Endothelial cell of umbilical vein (primary cell): Measurements from ENCODE around the gene ALOX15B. TPM values are rescaled to one million over a fixed set of nuclear protein-coding genes. Genes with fewer than 3 reads are reported as not detected.

ENCODE experiments used
- BruUV-seq: library from RNA; stranded (reverse); fragments of 400-500 nt; replicated peaks from 2 replicates; lab custom pipeline; 2021; lab: Mats Ljungman, UMichigan
- CTCF ChIA-PET: fragments of 300-600, 350-600 bp; sonication (Branson Sonifier 250); formaldehyde crosslinking; loops from one replicate; lab custom pipeline; 2021; ENCODE audit warnings: antibody characterized with exemption, inconsistent platforms; lab: Charles Lee
- POLR2A ChIA-PET: fragments of 300-600, 350-600 bp; sonication (Branson Sonifier 250); formaldehyde crosslinking; loops from one replicate; lab custom pipeline; 2021; ENCODE audit warnings: antibody characterized with exemption, inconsistent platforms; lab: Charles Lee
- DNase-seq: peaks from one replicate; pipeline ENCODE4 v3.0.0-alpha.2; 2011; ENCODE audit warnings: low read depth, low spot score
- FAIRE-seq: peaks from 2 replicates; lab custom pipeline; 2011; peaks lifted over from hg19 to GRCh38; lab: Jason Lieb, UNC
- H2AFZ ChIP-seq: 2 replicates; pipeline ENCODE4 v1.6.0; 2012; ENCODE audit warnings: low read depth, low read length, control low read depth, inconsistent platforms
- H3K27ac ChIP-seq: 2 replicates; pipeline ENCODE4 v1.5.1; 2011; ENCODE audit warnings: low read depth, mild to moderate bottlenecking, control low read depth, low read length, moderate library complexity; ENCODE audit not compliant: insufficient read depth
- H3K27me3 ChIP-seq, 2 experiments: 2 replicates each; pipeline versions ENCODE4 v1.6.0 to v1.6.1; 2011; ENCODE audit warnings: low read length in 2 of 2, mixed read lengths in 1 of 2; ENCODE audit not compliant: control insufficient read depth in 2 of 2, insufficient read depth in 2 of 2
- H3K36me3 ChIP-seq, 2 experiments: 2 replicates in 1 of 2; 3 replicates in 1 of 2; pipeline ENCODE4 v1.5.1; 2011; ENCODE audit warnings: low read length in 2 of 2, mild to moderate bottlenecking in 1 of 2, moderate library complexity in 1 of 2; ENCODE audit not compliant: control insufficient read depth in 2 of 2, insufficient read depth in 2 of 2; ENCODE audit errors: extremely low read depth in 1 of 2
- H3K4me1 ChIP-seq: 3 replicates; pipeline ENCODE4 v1.5.1; 2011; ENCODE audit warnings: mild to moderate bottlenecking, low read length; ENCODE audit not compliant: control insufficient read depth, insufficient read depth; ENCODE audit errors: extremely low read depth
- H3K4me2 ChIP-seq: 2 replicates; pipeline ENCODE4 v1.6.1; 2011; ENCODE audit warnings: low read length, control low read depth, mixed read lengths; ENCODE audit not compliant: insufficient read depth
- H3K4me3 ChIP-seq, 3 experiments: fragments of 200-600 bp in 1 of 3; sonication (generic), shearing (Covaris generic) in 1 of 3; replicated peaks in 1 of 3; 2 replicates each; pipeline ENCODE4 v1.5.1; 2011 to 2016; ENCODE audit warnings: control low read depth in 3 of 3, low read length in 3 of 3, mild to moderate bottlenecking in 2 of 3, inconsistent platforms in 1 of 3, low read depth in 1 of 3, moderate library complexity in 1 of 3; ENCODE audit not compliant: insufficient read depth in 1 of 3
- H3K79me2 ChIP-seq: 2 replicates; pipeline ENCODE4 v1.6.0; 2012; ENCODE audit warnings: low read length, inconsistent platforms; ENCODE audit not compliant: control insufficient read depth, insufficient read depth
- H3K9ac ChIP-seq: replicated peaks from 2 replicates; pipeline ENCODE3; 2011; ENCODE audit warnings: low read length, control low read depth; ENCODE audit not compliant: insufficient read depth; ENCODE audit errors: extremely low read depth
- H3K9me1 ChIP-seq: replicated peaks from 3 replicates; pipeline ENCODE4 v1.6.0; 2011; ENCODE audit warnings: mild to moderate bottlenecking, low read length; ENCODE audit not compliant: control insufficient read depth, insufficient read depth; ENCODE audit errors: extremely low read depth
- H3K9me3 ChIP-seq: replicated peaks from 2 replicates; pipeline ENCODE4 v1.5.1; 2012; ENCODE audit warnings: low read length, inconsistent platforms; ENCODE audit not compliant: control insufficient read depth, insufficient read depth
- H4K20me1 ChIP-seq: replicated peaks from 2 replicates; pipeline ENCODE3; 2011; ENCODE audit warnings: mild to moderate bottlenecking, low read length; ENCODE audit not compliant: control insufficient read depth, insufficient read depth; ENCODE audit errors: extremely low read depth
- FOS ChIP-seq: IDR thresholded peaks from 2 replicates; pipeline ENCODE4 v1.6.1; 2011; ENCODE audit warnings: mild to moderate bottlenecking, low read length, moderate library complexity, borderline replicate concordance; ENCODE audit not compliant: insufficient read depth
- GATA2 ChIP-seq: IDR thresholded peaks from 2 replicates; pipeline ENCODE4 v1.7.0; 2011; ENCODE audit warnings: low read depth, mild to moderate bottlenecking, moderate library complexity, mixed read lengths, low read length; ENCODE audit not compliant: insufficient read length, insufficient read depth
- JUN ChIP-seq: IDR thresholded peaks from 2 replicates; pipeline ENCODE4 v1.6.1; 2011; ENCODE audit warnings: borderline replicate concordance, low read depth; ENCODE audit not compliant: insufficient read length, insufficient read depth
- POLR2A ChIP-seq: IDR thresholded peaks from 2 replicates; pipeline ENCODE4 v1.6.1; 2012; ENCODE audit warnings: low read depth, mild to moderate bottlenecking, control low read depth, low read length
- dilution Hi-C: fragments of 300-500 bp; cut with MboI; formaldehyde crosslinking; loops from one replicate; pipeline ENCODE4 v1.15.0; 2019; ENCODE audit warnings: low sequenced_read_pairs; ENCODE audit not compliant: extremely low pct_ligation_motif_present
- intact Hi-C: fragments of 100-400 bp; cut with micrococcal nuclease; formaldehyde crosslinking; loops from one replicate; pipeline ENCODE4 v1.10.0; 2022
- polyA plus RNA-seq, 4 experiments: library from polyadenylated mRNA; depleted of rRNA in 3 of 4; stranded (reverse) in 3 of 4; unstranded in 1 of 4; fragments of >200 nt; gene quantifications; 2 replicates each; pipeline versions ENCODE4 v1.2.1 to v1.2.3, GENCODE V29; 2011 to 2012; ENCODE audit warnings: missing spikeins in 1 of 4
- total RNA-seq: library from RNA; stranded (reverse); gene quantifications from 2 replicates; pipeline ENCODE4 v1.2.3, GENCODE V29; 2021
- TF ChIP-seq, protein P1 (sequence below), 2 donors: IDR thresholded peaks; 1 replicate in 1 of 2; 2 replicates in 1 of 2; pipeline ENCODE4 v1.5.1; 2011; ENCODE audit warnings: low read length in 2 of 2, mild to moderate bottlenecking in 2 of 2, moderate library complexity in 2 of 2, control low read depth in 1 of 2, inconsistent platforms in 1 of 2, low read depth in 1 of 2; ENCODE audit not compliant: insufficient read depth in 1 of 2; ENCODE audit errors: extremely low read depth in 1 of 2
- TF ChIP-seq, protein P2 (sequence below): IDR thresholded peaks from 2 replicates; pipeline ENCODE4 v1.6.1; 2011; ENCODE audit not compliant: insufficient read depth, insufficient read length

The ALOX15B gene
- total and polyA plus RNA-seq, 2 donors (not counting 3 experiments of a cell fraction or from before 2014, with no cell fraction given) = not detected

DNA sequence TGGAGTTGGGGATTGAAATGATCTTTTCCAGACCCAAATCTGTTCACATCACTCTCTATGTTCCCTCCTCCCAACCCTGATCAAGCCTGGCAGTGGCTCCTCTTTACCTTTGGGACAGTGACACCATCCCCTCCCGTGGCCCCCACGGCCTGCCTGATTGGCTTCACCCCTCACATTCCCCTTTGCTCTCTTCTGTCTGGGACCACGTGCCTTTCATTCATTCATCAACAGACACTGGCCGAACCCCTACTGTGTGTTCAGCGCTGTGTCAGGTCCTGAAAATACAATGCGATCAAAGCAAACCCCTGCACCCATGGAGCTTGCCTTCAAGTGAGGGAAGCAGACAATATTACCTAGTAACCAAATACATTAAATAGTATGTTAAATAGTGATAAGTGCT lies 50.9 kb downstream of the ALOX15B start:
- no peaks in the 10 kb centered on the region for H3K79me2 ChIP-seq
- no peaks in the 10 kb centered on the region for H3K36me3 ChIP-seq
- no peaks in the 10 kb centered on the region for H3K9me1 ChIP-seq
- POLR2A ChIA-PET = no interaction called here
- H2AFZ ChIP-seq = no peak overlapping the region
- H4K20me1 ChIP-seq = no peaks in the 10 kb centered on the region
- no peak for DNase-seq
- dilution Hi-C loops = no loop called here
- BruUV-seq = no TSS peak
- no peaks in the 10 kb centered on the region for H3K9me3 ChIP-seq
- CTCF ChIA-PET = interaction anchor here (1.1 to 13.4 kb wide), 5 partner anchors 15 to 308 kb away, joined by 3 to 167 read pairs (median 15); no protein-coding TSS in a partner anchor
- H3K4me2 ChIP-seq = no peak overlapping the region
- H3K27me3 ChIP-seq = peaks cover 2 to 6% of the 10 kb centered on the region in 2 experiments
- intact Hi-C loops = no loop called here
- H3K9ac ChIP-seq = no peak overlapping the region
- FAIRE-seq = no peak
- H3K27ac ChIP-seq = no peak overlapping the region
- no peak overlapping the region for H3K4me3 ChIP-seq
- TF ChIP-seq GATA2 (no peak), POLR2A (no peak), FOS (no peak), JUN (no peak)
- TF ChIP-seq, protein P1, sequence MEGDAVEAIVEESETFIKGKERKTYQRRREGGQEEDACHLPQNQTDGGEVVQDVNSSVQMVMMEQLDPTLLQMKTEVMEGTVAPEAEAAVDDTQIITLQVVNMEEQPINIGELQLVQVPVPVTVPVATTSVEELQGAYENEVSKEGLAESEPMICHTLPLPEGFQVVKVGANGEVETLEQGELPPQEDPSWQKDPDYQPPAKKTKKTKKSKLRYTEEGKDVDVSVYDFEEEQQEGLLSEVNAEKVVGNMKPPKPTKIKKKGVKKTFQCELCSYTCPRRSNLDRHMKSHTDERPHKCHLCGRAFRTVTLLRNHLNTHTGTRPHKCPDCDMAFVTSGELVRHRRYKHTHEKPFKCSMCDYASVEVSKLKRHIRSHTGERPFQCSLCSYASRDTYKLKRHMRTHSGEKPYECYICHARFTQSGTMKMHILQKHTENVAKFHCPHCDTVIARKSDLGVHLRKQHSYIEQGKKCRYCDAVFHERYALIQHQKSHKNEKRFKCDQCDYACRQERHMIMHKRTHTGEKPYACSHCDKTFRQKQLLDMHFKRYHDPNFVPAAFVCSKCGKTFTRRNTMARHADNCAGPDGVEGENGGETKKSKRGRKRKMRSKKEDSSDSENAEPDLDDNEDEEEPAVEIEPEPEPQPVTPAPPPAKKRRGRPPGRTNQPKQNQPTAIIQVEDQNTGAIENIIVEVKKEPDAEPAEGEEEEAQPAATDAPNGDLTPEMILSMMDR (IDR thresholded peaks at IDR 0.05; ENCODE audit: extremely low read depth in 1 of 2, insufficient read depth in 1 of 2, low read depth in 1 of 2, low read length in 2 of 2) = no peak
- TF ChIP-seq, protein P2, sequence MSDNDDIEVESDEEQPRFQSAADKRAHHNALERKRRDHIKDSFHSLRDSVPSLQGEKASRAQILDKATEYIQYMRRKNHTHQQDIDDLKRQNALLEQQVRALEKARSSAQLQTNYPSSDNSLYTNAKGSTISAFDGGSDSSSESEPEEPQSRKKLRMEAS = no peak
- no peaks in the 10 kb centered on the region for H3K4me1 ChIP-seq
